HL-60 (cell line): ENCODE data around the gene DKK1.

Experiments
- CTCF ChIP-seq: IDR thresholded peaks from one replicate; pipeline ENCODE4 v1.5.1; 2011; ENCODE audit warnings: low read length, control low read depth, inconsistent platforms; ENCODE audit not compliant: insufficient read depth
- GABPA ChIP-seq: IDR thresholded peaks from 2 replicates; pipeline ENCODE4 v1.6.1; 2012; ENCODE audit warnings: low read depth
- POLR2AphosphoS5 ChIP-seq: IDR thresholded peaks from 2 replicates; pipeline ENCODE4 v1.6.1; 2012; ENCODE audit warnings: low read depth
- REST ChIP-seq: IDR thresholded peaks from 2 replicates; pipeline ENCODE4 v1.6.1; 2012; ENCODE audit warnings: low read depth; ENCODE audit not compliant: insufficient replicate concordance

- TF ChIP-seq CTCF, result no peak
- no peak for TF ChIP-seq POLR2AphosphoS5
- TF ChIP-seq GABPA, result no peak
- TF ChIP-seq REST, result no peak
These were observed 4.9 kb downstream of the DKK1 start for GRCh38 chr10:52318822-52319464.
